DMS114 treated with DMSO at 0.1 percent for 48 hours (cell line): ENCODE results near the gene CAMSAP3.
"Not testable (repeated sequence)": the region's sequence is repeated elsewhere in the genome, so short reads cannot be mapped to it uniquely, and the experiment has no call there.

Experiments
- DNase-seq: peaks from one replicate; lab custom pipeline; 2025; ENCODE audit not compliant: unreplicated experiment; lab: John Stamatoyannopoulos, UW

Gene CAMSAP3

GRCh38 chr19:7628589-7629311 lies 33.1 kb downstream of the CAMSAP3 start:
- no peak for DNase-seq

GRCh38 chr19:7629347-7630054 lies 33.8 kb downstream of the CAMSAP3 start, which contains the start of the genes PET100 and XAB2:
Gene PET100, plus strand, starts transcription at chr19:7629793. Its CDS starts 41 bp downstream, at chr19:7629834.
Gene XAB2, minus strand, starts transcription at chr19:7629545. Its CDS starts 18 bp downstream, at chr19:7629527.
- DNase-seq, result peak; percentile 94

DNA sequence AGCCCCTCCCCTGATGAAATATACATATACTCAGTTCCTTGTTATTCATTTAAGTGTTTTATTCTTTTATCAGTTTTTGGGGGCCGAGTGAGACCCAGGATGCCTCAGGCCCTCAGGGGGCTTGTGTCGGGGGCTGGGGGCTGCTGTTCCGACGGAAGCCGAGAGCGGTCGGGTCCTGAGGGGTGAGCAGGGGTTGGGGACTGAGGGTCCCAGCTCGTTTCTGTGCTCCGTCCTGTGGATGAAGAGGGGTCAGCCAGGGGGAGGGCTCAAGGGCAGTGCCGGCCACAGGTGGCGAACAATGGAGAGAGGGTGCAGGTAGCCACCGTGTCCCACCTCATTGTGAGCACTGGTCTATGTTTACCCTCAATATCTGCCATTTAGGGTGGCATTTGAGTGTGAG lies 35.9 kb downstream of the CAMSAP3 start:
- no peak for DNase-seq

- no peak for DNase-seq
These were observed 36.9 kb downstream of the CAMSAP3 start for GRCh38 chr19:7632340-7633203.

DNA sequence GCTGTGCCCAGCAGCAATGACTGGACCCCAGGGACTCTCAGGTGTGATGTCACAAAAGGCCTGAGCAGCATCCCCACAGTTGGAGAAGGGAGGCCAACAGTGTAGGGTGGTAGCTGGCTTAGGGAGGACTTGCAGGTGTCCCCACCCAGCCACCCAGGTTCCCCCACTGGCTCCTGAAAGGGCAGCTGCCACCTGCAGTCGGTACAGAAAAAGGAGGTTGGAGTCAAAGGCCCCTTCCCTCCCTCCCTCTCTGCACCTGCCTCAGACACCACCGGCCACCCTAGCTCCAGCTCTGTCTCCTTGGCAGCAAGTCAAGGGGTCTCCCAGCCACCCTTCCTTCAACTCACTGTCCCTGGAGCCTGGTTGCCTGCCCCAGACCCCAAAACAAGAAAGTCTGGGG lies 38.0 kb downstream of the CAMSAP3 start, which contains the start of gene PCP2:
PCP2 (minus strand) TSS at position 22 of the 400 bp plus-strand sequence. CDS start 262 bp downstream, outside the sequence.
- DNase-seq, result no peak

- DNase-seq, result no peak
These were observed 40.0 kb downstream of the CAMSAP3 start for GRCh38 chr19:7635670-7636069.

DNA sequence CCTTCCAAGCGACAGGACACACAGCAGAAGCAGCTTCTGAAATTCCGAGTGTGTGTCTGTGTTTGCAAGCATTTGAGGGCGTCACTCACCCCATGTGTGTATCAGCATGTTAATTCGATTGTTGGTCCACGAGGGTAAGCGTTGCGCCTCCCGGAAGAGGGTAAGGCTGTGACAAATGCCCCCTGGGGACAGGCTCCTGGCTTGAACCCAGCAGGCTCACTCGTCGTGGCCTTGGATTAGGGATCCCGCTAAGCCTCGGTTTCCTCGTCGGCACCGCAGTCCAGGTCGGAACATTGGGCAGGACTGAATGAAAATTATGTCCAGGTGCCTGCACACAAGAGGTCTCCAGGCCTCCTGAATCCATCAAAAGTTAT lies 40.6 kb downstream of the CAMSAP3 start:
- no peak for DNase-seq

- DNase-seq, result peak; percentile 13
These were observed 41.2 kb downstream of the CAMSAP3 start, which contains the start of gene STXBP2 for GRCh38 chr19:7636691-7637373. Gene STXBP2, plus strand, starts transcription at chr19:7637110. Its CDS starts 40 bp downstream, at chr19:7637150.

- DNase-seq, result no peak
These were observed 42.0 kb downstream of the CAMSAP3 start for GRCh38 chr19:7637374-7638256.

GRCh38 chr19:7638802-7639465 lies 43.3 kb downstream of the CAMSAP3 start:
- no peak for DNase-seq

GRCh38 chr19:7639863-7640348 lies 44.2 kb downstream of the CAMSAP3 start:
- DNase-seq, result no peak

DNA sequence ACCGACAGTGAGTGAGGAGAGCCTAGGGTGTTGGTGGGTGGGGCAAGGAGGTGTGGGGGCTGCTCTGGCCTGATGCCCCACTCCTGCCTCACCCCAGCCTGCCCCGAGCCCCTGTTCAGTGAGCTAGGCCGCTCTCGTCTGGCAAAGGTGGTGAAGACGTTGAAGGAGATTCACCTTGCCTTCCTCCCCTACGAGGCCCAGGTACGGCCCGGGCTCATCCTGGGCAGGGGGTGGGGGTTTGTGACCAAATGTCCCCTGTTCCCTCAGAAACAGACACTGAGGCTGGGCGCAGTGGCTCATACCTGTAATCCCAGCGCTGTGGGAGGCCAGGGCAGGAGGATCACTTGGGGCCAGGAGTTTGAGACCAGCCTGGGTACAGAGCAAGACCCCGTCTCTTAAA lies 45.1 kb downstream of the CAMSAP3 start:
- DNase-seq, result no peak

DNA sequence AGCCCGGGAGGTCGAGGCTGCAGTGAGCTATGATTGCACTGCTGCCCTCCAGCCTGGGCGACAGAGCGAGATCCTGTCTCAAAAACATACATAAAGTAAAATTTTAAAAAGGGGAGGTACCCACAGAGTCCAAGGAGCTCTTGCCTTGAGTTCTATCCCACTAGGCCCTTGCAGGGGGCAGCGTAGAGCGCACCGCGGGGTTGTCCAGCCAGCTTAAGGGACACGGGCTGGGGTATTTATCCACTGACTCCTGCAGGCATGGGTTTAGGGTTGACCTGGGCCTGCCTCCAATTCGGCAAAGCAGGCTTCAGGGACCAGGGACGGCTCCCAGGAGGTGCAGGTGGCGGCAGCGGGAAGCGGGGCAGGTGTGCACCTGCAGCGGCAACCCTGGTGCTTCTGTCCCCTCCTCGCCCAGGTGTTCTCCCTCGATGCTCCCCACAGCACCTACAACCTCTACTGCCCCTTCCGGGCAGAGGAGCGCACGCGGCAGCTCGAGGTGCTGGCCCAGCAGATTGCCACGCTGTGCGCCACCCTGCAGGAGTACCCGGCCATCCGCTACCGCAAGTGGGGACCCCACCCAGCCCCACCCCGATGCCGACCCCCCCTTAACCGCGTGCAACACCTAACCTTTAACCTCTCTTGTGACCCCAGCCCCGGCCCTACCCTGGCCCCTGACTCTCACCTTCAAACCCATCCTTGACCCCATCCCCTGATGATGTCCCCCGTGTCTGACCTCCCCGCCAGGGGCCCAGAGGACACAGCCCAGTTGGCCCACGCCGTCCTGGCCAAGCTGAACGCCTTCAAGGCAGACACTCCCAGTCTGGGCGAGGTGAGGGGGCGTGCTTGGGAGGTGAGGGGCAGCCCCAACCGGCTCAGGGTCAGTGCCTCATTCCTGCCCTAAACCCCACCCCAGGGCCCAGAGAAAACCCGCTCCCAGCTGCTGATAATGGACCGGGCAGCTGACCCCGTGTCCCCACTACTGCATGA lies 45.9 kb downstream of the CAMSAP3 start:
- DNase-seq, result no peak

DNA sequence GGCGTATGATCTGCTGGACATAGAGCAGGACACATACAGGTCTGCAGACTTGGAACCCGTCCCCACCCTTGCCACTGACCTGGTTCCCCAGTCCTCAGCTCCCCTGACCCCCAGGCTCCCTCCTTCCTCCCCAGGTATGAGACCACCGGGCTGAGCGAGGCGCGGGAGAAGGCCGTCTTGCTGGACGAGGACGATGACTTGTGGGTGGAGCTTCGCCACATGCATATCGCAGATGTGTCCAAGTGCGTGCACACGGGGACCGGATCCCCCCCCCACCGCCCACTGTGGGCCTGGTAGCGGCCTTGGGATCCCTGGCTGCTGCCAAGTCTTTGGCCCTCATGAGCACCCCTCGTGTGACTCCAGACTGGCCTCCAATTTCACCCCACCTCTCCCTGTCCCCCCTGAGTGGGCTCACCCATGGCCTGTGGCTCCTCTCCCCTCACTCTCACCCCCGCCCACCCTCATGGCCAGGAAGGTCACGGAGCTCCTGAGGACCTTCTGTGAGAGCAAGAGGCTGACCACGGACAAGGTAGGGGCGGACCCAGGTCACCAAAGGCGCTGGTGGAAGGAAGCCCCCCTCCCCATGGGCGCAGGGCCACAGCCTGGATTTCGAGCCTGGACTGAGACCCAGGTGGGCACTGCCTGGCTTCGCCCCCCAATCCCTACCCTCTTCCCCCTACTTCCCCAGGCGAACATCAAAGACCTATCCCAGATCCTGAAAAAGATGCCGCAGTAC lies 46.8 kb downstream of the CAMSAP3 start:
- DNase-seq, result no peak

DNA sequence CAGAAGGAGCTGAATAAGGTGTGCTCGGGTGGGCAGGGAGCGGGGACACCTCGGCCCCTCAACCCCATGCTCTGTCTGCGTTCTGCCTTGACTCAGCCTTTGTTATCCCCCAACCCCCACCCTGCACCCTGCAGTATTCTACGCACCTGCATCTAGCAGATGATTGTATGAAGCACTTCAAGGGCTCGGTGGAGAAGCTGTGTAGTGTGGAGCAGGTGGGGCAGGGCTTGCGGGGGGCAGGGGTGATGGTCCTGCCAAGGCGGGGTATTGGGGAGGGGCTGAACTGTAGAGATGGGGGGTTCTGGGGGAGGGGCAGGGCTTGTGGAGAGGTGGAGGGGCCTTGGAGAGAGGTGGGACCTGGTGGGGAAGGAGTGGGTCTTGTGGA lies 47.4 kb downstream of the CAMSAP3 start:
- DNase-seq, result no peak

DNA sequence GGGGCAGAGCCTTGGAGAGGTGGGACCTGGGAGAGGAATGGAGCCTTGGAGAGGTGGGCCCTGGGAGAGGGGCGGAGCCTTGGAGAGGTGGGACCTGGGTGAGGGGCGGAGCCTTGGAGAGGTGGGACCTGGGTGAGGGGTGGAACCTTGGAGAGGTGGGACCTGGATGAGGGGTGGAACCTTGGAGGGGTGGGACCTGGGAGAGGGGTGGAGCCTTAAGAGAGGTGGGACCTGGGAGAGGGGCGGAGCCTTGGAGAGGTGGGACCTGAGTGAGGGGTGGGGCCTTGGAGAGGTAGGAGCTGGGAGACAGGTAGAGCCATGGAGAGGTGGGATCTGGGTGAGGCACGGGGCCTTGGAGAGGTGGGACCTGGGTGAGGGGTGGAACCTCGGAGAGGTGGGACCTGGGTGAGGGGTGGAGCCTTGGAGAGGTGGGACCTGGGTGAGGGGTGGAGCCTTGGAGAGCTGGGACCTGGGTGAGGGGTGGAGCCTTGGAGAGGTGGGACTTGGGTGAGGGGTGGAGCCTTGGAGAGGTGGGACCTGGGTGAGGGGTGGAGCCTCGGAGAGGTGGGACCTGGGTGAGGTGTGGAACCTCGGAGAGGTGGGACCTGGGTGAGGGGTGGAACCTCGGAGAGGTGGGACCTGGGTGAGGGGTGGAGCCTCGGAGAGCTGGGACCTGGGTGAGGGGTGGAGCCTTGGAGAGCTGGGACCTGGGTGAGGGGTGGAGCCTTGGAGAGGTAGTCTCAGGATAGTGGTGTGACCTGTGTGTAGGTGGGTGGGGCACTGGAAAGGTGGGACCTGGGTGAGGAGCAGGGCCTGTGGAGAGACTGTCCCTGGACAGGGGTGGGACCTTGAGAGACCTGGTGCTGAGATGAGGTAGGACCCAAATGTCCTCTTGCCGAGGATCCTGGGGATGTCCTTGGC lies 48.2 kb downstream of the CAMSAP3 start:
- DNase-seq, result not testable (repeated sequence)
